DOHH2 (cell line): ENCODE results near the gene GFRA4.

ENCODE experiments used
- H3F3A ChIP-seq: fragments of 200-600 bp; sonication (generic), shearing (Covaris generic); 2 replicates; pipeline ENCODE4 v1.6.0; 2016; ENCODE audit warnings: antibody characterized with exemption, mild to moderate bottlenecking; ENCODE audit not compliant: control insufficient read depth, insufficient read depth
- H3K27ac ChIP-seq: fragments of 200-600 bp; sonication (generic); 2 replicates; pipeline ENCODE4 v1.5.1; 2014; ENCODE audit warnings: low read depth, mild to moderate bottlenecking, low read length, moderate library complexity
- H3K27me3 ChIP-seq: fragments of 200-600 bp; sonication (generic); 2 replicates; pipeline ENCODE4 v1.6.1; 2014; ENCODE audit warnings: mild to moderate bottlenecking, low read length, mixed read lengths; ENCODE audit not compliant: control insufficient read depth
- H3K36me3 ChIP-seq: fragments of 200-600 bp; sonication (generic); 2 replicates; pipeline ENCODE4 v1.6.1; 2014; ENCODE audit warnings: mild to moderate bottlenecking, low read length, moderate library complexity, mixed read lengths; ENCODE audit not compliant: control insufficient read depth
- H3K4me1 ChIP-seq: fragments of 200-600 bp; sonication (generic); 2 replicates; pipeline ENCODE4 v1.6.1; 2014; ENCODE audit warnings: mild to moderate bottlenecking, low read length, mixed read lengths; ENCODE audit not compliant: control insufficient read depth
- H3K4me2 ChIP-seq: fragments of 200-600 bp; sonication (generic); 2 replicates; pipeline ENCODE4 v1.6.0; 2014; ENCODE audit warnings: mild to moderate bottlenecking, low read length, moderate library complexity
- H3K4me3 ChIP-seq: fragments of 200-600 bp; sonication (generic); 2 replicates; pipeline ENCODE4 v1.5.1; 2014; ENCODE audit warnings: mild to moderate bottlenecking, low read length, mixed read lengths
- H3K79me2 ChIP-seq: fragments of 200-600 bp; sonication (generic); 2 replicates; pipeline ENCODE4 v1.6.1; 2014; ENCODE audit warnings: mild to moderate bottlenecking, low read length, mixed read lengths; ENCODE audit not compliant: control insufficient read depth
- H3K9me2 ChIP-seq: fragments of 200-600 bp; sonication (generic); replicated peaks from 2 replicates; pipeline ENCODE4 v1.6.1; 2014; ENCODE audit warnings: mild to moderate bottlenecking, low read length, mixed read lengths; ENCODE audit not compliant: control insufficient read depth
- H3K9me3 ChIP-seq: fragments of 200-600 bp; sonication (generic); 2 replicates; pipeline ENCODE4 v1.6.1; 2014; ENCODE audit warnings: antibody characterized with exemption, low read length, mixed read lengths; ENCODE audit not compliant: control insufficient read depth, insufficient read depth
- H4K20me1 ChIP-seq: fragments of 200-600 bp; sonication (generic); 2 replicates; pipeline ENCODE4 v1.6.0; 2014; ENCODE audit warnings: low read depth, mild to moderate bottlenecking, antibody characterized with exemption, low read length, moderate library complexity; ENCODE audit not compliant: control insufficient read depth, insufficient read depth
- EZH2phosphoT487 ChIP-seq: fragments of 200-600 bp; sonication (generic); IDR thresholded peaks from 2 replicates; pipeline ENCODE4 v1.6.1; 2017; ENCODE audit warnings: borderline replicate concordance, mild to moderate bottlenecking, antibody characterized with exemption, low read length, moderate library complexity, mixed read lengths
- TF ChIP-seq, protein P1 (sequence below): fragments of 200-600 bp; sonication (generic); IDR thresholded peaks from one replicate; pipeline ENCODE4 v1.5.1; 2014; ENCODE audit warnings: antibody characterized with exemption, mild to moderate bottlenecking, low read depth, low read length; ENCODE audit not compliant: poor library complexity, severe bottlenecking

The GFRA4 gene

DNA sequence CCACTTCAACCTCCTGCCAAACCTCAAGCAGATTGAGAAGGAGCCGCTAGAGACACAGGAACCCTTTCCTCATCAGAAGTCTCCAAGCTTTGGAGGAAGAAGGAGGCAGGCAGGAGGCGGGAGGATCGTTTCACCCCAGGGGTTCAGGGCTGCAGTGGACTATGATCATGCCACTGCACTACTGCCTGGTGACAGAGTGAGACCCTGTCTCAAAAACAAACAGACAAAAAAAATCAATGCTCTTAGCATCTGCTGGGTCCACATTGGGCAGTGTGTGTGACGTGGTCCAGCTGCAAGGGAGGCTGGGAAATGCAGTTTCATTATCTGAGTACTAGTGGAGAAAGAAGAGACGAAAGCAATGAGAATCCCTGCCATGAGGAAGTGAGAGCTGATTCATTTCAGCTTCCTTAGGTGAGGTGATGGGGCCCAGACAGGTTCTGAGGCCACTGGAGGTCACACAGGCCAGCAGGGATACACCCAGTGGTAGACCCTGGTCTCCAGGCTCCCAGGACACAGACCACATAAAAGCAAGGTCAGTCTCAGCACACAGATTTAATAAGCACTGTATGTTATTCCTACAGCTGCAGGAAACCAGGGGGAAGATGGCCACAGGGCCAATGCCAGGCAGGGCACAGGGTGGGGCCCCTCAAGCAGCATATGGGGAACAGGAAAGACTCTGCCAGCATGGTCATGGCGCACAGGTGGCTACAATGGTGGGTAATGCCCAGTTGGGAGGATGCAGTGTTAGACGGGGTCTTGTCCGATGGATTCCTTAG is 4.3 kb downstream of the GFRA4 start:
- Histone ChIP-seq H3K4me1 (peaks cover 10% of the 10 kb centered on the region), H3K9me3 (no peaks in the 10 kb centered on the region), H4K20me1 (no peaks in the 10 kb centered on the region), H3K4me3 (no peak overlapping the region), H3K36me3 (no peaks in the 10 kb centered on the region), H3K9me2 (no peaks in the 10 kb centered on the region), H3K27me3 (peaks cover 18% of the 10 kb centered on the region), H3K27ac (no peak overlapping the region), H3F3A (no peaks in the 10 kb centered on the region), H3K4me2 (peak overlapping the region; percentile 24), H3K79me2 (no peaks in the 10 kb centered on the region)
- no peak for TF ChIP-seq EZH2phosphoT487
- TF ChIP-seq, protein P1, sequence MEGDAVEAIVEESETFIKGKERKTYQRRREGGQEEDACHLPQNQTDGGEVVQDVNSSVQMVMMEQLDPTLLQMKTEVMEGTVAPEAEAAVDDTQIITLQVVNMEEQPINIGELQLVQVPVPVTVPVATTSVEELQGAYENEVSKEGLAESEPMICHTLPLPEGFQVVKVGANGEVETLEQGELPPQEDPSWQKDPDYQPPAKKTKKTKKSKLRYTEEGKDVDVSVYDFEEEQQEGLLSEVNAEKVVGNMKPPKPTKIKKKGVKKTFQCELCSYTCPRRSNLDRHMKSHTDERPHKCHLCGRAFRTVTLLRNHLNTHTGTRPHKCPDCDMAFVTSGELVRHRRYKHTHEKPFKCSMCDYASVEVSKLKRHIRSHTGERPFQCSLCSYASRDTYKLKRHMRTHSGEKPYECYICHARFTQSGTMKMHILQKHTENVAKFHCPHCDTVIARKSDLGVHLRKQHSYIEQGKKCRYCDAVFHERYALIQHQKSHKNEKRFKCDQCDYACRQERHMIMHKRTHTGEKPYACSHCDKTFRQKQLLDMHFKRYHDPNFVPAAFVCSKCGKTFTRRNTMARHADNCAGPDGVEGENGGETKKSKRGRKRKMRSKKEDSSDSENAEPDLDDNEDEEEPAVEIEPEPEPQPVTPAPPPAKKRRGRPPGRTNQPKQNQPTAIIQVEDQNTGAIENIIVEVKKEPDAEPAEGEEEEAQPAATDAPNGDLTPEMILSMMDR, result no peak

DNA sequence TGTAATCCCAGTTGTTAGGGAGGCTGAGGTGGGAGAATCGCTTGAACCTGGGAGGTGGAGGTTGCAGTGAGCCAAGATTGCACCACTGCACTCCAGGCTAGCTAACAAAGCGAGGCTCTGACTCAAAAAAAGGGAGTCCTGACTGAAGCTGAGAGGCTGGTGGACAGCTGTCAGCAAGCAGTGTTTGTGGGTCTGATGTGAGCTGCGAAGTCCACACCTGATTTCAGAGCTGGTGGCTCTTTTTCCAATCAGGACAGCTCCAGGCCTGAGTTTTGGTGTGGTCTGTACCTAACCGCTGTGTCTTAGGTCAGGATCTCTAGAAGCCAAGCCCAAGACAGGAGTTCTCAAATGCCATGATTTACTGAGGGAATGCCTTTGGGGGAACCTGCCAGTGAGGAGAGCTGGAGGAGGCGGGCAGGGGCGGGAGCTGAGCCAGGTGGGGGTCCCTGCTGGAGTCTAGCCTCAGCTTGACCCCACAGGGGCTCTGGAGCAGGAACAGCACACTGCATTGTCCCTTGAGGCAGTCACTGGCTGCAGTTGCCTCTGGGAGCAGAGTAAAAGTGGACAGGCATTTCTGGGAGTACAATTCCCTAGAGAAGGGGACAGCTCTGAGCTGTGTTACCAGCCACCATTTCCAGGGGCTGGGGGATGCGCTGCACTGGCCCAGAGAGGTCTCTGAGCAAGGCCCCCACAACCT is 5.0 kb downstream of the GFRA4 start:
- Histone ChIP-seq H3F3A (no peaks in the 10 kb centered on the region), H3K36me3 (no peaks in the 10 kb centered on the region), H3K79me2 (no peaks in the 10 kb centered on the region), H3K4me3 (no peak overlapping the region), H3K9me3 (no peaks in the 10 kb centered on the region), H3K9me2 (no peaks in the 10 kb centered on the region), H3K27me3 (peaks cover 18% of the 10 kb centered on the region), H3K4me1 (peaks cover 10% of the 10 kb centered on the region), H3K27ac (no peak overlapping the region), H4K20me1 (no peaks in the 10 kb centered on the region), H3K4me2 (peak overlapping the region; percentile 24; the same call in 1 of the 2 replicates)
- TF ChIP-seq, protein P1, result no peak
- TF ChIP-seq EZH2phosphoT487, result no peak

DNA sequence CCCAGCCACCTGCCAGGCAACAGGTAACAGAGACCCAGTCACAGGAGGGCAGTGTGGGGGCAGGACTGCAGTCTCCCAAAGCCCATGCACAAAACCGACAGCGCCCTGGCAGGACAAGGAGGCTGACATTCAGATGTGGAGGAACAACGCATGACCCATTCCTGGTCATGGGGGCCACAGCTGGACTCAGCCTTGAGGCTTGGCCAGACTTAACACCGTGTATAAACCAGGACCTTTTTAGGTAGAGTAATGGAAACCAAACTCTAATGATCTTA is 8.1 kb downstream of the GFRA4 start:
- H4K20me1 ChIP-seq, result no peaks in the 10 kb centered on the region
- H3K4me2 ChIP-seq, result no peak overlapping the region
- H3K27ac ChIP-seq, result no peak overlapping the region
- no peaks in the 10 kb centered on the region for H3K36me3 ChIP-seq
- H3K79me2 ChIP-seq, result no peaks in the 10 kb centered on the region
- no peaks in the 10 kb centered on the region for H3F3A ChIP-seq
- peaks cover 10% of the 10 kb centered on the region for H3K4me1 ChIP-seq
- peaks cover 2% of the 10 kb centered on the region; the same call in 1 of the 2 replicates for H3K27me3 ChIP-seq
- no peaks in the 10 kb centered on the region for H3K9me2 ChIP-seq
- H3K9me3 ChIP-seq, result no peaks in the 10 kb centered on the region
- TF ChIP-seq, protein P1, result no peak
- TF ChIP-seq EZH2phosphoT487, result no peak
- H3K4me3 ChIP-seq, result no peak overlapping the region
